Subcutaneous adipose tissue (tissue), 4 donors: ENCODE measurements around the gene IFIH1. TPM values are rescaled to one million over a fixed set of nuclear protein-coding genes. Genes with fewer than 3 reads are reported as not detected.

Experiments used
- total RNA-seq, 4 donors: library from RNA; depleted of rRNA; stranded (reverse); fragments of >200 nt; gene quantifications; one replicate each; pipeline ENCODE4 v1.1.0, GENCODE V29; 2016
- TF ChIP-seq, protein P1 (sequence below): fragments of 450-650 bp; IDR thresholded peaks from one replicate; pipeline ENCODE4 v1.5.1; 2016; ENCODE audit warnings: low read depth, mild to moderate bottlenecking, control low read depth, antibody characterized with exemption, moderate library complexity

Gene IFIH1
- total RNA-seq, 4 donors from 2014 or later, result 14.3 to 20.5 (median 16.6) TPM

DNA sequence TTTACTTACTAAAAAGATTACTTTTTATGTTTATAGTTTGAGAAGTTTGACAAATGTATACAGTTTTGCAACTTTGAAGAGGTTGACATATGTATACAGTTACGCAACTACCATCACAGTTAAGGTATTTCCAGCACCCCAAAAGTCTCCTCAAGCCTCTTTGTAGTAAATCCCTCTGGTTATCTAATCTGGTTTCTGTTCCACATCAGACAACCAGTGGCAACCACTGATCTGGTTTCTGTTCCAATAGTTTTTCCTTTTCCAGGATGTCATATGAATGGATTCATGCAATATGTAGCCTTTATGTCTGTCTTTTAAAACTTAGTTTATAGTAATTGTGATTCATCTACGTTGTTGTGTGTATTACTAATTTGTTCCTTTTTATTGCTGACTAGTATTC lies 23.5 kb downstream of the IFIH1 start:
- TF ChIP-seq, protein P1, sequence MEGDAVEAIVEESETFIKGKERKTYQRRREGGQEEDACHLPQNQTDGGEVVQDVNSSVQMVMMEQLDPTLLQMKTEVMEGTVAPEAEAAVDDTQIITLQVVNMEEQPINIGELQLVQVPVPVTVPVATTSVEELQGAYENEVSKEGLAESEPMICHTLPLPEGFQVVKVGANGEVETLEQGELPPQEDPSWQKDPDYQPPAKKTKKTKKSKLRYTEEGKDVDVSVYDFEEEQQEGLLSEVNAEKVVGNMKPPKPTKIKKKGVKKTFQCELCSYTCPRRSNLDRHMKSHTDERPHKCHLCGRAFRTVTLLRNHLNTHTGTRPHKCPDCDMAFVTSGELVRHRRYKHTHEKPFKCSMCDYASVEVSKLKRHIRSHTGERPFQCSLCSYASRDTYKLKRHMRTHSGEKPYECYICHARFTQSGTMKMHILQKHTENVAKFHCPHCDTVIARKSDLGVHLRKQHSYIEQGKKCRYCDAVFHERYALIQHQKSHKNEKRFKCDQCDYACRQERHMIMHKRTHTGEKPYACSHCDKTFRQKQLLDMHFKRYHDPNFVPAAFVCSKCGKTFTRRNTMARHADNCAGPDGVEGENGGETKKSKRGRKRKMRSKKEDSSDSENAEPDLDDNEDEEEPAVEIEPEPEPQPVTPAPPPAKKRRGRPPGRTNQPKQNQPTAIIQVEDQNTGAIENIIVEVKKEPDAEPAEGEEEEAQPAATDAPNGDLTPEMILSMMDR, result no peak

DNA sequence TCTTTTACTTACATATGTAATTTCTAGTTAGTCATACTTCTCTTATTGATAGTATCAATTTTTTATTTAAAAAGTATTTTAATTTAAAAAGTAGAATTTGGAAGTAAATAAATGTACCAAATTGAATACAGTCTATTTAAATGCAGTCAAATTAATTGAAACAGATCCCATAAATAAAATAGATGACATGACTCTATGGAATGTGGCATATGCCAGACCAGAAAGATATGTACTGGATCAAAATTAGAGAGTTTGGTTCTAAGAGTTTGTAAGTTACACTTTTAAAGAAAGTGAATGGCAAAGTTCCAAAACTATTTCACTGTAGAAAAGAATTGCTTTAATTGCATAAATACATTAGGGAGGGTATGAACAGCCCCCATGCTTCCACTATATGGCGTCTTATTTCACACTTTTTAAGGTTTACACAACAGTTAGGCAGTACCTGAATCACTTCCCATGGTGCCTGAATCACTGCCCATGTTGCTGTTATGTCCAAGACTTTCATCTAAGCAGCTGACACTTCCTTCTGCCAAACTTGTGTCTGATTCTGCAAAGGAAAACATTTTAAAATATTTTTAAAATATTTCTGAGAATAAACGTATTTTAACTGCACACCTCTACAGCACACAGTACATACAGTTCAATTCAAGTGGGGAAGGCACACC lies 25.2 kb downstream of the IFIH1 start:
- TF ChIP-seq, protein P1, result no peak

DNA sequence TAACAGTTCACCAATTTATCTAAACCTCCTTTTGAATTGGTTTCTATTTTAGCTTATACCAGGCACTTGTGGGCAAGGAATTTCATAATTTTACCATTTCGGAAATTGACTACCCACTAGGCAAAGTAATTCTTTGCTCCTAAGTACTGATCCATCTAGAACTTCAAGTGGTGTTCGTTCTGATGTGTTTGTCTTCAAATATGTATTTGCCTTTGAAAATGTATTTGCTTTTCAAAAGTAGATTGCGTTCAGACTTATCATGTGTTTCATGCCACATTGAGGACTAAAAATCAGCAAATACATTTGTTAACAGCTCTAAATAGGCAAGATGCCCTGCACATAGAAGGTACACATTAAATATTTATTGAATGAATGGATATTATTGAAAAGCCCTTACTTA lies 26.7 kb downstream of the IFIH1 start:
- TF ChIP-seq, protein P1, result no peak

DNA sequence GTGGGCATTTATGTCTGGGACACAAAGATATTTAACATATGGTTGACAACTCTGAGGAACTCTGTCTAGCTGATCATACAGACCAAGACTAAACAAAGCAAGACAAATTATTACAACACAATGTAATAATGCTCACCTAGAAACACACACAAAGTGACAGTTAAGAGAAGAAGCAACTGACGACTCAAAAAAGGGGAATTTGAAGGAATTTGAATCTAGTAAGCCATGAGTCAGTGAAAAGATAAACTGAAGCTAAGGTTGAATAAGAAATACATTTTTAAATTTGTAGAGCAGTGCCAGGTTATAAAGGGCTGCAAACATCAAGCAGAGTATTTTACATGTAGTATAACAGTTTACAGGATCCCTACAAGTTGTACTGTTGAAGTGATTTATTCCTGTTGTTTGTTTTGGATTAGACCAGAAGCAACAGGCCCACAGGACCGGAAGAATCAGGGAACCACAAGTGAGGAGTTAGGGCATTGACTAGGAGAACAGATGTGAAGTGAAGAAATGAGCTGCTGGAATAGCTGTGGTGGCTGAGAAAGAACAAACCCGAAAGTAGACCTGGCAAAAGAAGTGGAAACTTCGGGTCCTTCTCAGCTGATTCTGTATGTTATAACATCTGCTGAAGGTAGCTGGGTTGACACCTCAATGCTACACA lies 35.6 kb downstream of the IFIH1 start:
- TF ChIP-seq, protein P1, result no peak

DNA sequence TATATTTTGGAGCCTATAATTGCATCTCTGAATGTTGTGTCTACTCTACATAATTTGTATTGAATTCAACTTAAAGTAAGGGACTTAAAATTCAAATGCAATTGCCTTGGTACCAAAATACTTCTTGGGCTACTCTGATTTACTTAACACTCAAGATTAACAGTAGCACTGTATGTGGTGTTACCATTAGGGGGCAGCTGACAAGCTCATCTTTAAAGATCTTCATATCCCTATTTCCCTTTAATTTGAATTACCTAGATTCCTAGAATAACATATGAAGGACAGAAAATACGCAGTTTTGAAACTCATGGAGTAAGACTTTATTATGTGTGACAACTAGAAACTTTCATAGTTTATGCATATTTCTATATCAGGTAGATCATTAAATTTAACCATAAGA lies 37.8 kb downstream of the IFIH1 start:
- TF ChIP-seq, protein P1, result no peak

DNA sequence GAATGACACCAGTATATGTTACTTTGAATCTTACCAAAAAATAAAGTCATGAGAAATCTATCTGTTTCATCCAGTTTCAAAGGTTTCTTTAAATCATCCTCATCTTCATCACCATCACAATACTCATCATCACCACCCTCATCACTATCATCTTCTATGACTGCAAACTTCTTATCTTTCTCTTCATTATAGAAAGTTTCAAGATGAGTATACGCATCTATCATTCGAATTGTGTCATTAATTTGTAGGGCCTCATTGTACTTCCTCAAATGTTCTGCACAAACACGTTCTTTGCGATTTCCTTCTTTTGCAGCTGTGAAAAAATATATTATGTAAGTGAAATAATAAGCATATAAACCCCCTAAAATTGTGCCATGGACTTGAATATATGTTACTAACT lies 41.1 kb downstream of the IFIH1 start:
- TF ChIP-seq, protein P1, result no peak

DNA sequence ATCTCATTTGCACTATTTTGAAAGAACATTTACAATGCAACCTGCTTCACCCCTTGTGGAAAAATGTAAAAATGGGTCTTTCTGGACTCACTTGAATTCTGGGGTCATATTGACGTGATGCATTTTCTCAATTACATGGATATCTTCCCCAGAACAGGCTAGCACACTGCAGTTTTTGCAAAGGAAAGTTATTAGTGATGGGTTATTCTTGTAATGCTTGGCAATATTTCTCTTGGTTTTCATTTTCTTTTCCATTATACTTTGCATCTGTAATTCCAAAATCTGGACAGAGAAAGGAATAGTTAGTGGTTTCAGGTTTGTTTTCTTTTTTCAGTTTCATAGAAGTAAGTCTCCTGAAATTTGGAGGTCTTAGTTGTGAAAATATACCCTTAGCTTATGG lies 50.5 kb downstream of the IFIH1 start:
- TF ChIP-seq, protein P1, result no peak
